Smooth muscle cell (in vitro differentiated cells): Measurements from ENCODE around the gene NCOA7. TPM values are rescaled to one million over a fixed set of nuclear protein-coding genes. Genes with fewer than 3 reads are reported as not detected.

Experiments used
- DNase-seq: peaks from one replicate; lab custom pipeline; 2025; ENCODE audit not compliant: unreplicated experiment; lab: John Stamatoyannopoulos, UW
- H2AFZ ChIP-seq: fragments of 200-600 bp; sonication (generic); 2 replicates; pipeline ENCODE4 v1.6.0; 2016; ENCODE audit warnings: antibody characterized with exemption, low read depth, mild to moderate bottlenecking
- H3F3A ChIP-seq: fragments of 200-600 bp; sonication (generic); 2 replicates; pipeline ENCODE4 v1.6.0; 2017; ENCODE audit warnings: antibody characterized with exemption, low read depth
- H3K27ac ChIP-seq: fragments of 200-600 bp; sonication (generic); 2 replicates; pipeline ENCODE4 v1.5.1; 2016; ENCODE audit warnings: low read depth, mild to moderate bottlenecking
- H3K27me3 ChIP-seq: fragments of 200-600 bp; sonication (generic); 2 replicates; pipeline ENCODE4 v1.6.1; 2016; ENCODE audit warnings: low read depth, mild to moderate bottlenecking
- H3K36me3 ChIP-seq: fragments of 200-600 bp; sonication (generic); 2 replicates; pipeline ENCODE4 v1.5.1; 2016; ENCODE audit warnings: low read depth
- H3K4me1 ChIP-seq: fragments of 200-600 bp; sonication (generic); 2 replicates; pipeline ENCODE4 v1.5.1; 2016; ENCODE audit warnings: low read depth
- H3K4me2 ChIP-seq: fragments of 200-600 bp; sonication (generic); 2 replicates; pipeline ENCODE4 v1.6.0; 2016; ENCODE audit warnings: mild to moderate bottlenecking
- H3K4me3 ChIP-seq: fragments of 200-600 bp; sonication (generic); 2 replicates; pipeline ENCODE4 v1.5.1; 2016; ENCODE audit warnings: mild to moderate bottlenecking
- H3K79me2 ChIP-seq: fragments of 200-600 bp; sonication (generic); 2 replicates; pipeline ENCODE4 v1.6.0; 2016; ENCODE audit warnings: low read depth, mild to moderate bottlenecking
- H3K9ac ChIP-seq: fragments of 200-600 bp; sonication (generic); 2 replicates; pipeline ENCODE4 v1.6.0; 2016; ENCODE audit warnings: low read depth
- H3K9me3 ChIP-seq: fragments of 200-600 bp; sonication (generic); replicated peaks from 2 replicates; pipeline ENCODE4 v1.5.1; 2016; ENCODE audit warnings: low read depth
- H4K20me1 ChIP-seq: fragments of 200-600 bp; sonication (generic); 2 replicates; pipeline ENCODE4 v1.6.0; 2016; ENCODE audit warnings: low read depth
- CTCF ChIP-seq: fragments of 200-600 bp; sonication (generic); IDR thresholded peaks from 2 replicates; pipeline ENCODE4 v1.5.1; 2017; ENCODE audit warnings: borderline replicate concordance, mild to moderate bottlenecking, antibody characterized with exemption; ENCODE audit not compliant: insufficient read depth, poor library complexity, severe bottlenecking
- WGBS: methylation state at CpG from one replicate; pipeline ENCODE4 v1.1.7; 2016; ENCODE audit warnings: low lambda C conversion rate; 5-methylcytosine and 5-hydroxymethylcytosine counted together
- polyA plus RNA-seq: library from polyadenylated mRNA; unstranded; fragments of >200 nt; fragmentation: Nextera tagmentation; extraction: Ambion mirVana; gene quantifications from 2 replicates; pipeline ENCODE4 v1.2.1, GENCODE V29; 2016
- total RNA-seq: library from RNA; depleted of rRNA; stranded (reverse); fragments of >200 nt; gene quantifications from 2 replicates; pipeline ENCODE4 v1.2.3, GENCODE V29; 2014

NCOA7 gene
- total and polyA plus RNA-seq, 2 experiments from 2014 or later, result 38.1 to 44.0 TPM

- Histone ChIP-seq H3K79me2 (peaks cover 55% of the 10 kb centered on the region), H2AFZ (no peak overlapping the region), H3K4me3 (no peak overlapping the region), H3K4me2 (no peak overlapping the region), H3K36me3 (no peaks in the 10 kb centered on the region), H4K20me1 (no peaks in the 10 kb centered on the region), H3F3A (no peaks in the 10 kb centered on the region), H3K27me3 (no peaks in the 10 kb centered on the region), H3K4me1 (no peaks in the 10 kb centered on the region), H3K9me3 (no peaks in the 10 kb centered on the region), H3K9ac (no peak overlapping the region), H3K27ac (peak overlapping the region; percentile 8)
- no peak for DNase-seq
- WGBS, result 92% methylated on average over 3 of the region's 3 CpGs
- no peak for TF ChIP-seq CTCF
These were observed 6.5 kb downstream of the NCOA7 start for GRCh38 chr6:125797120-125797885.

GRCh38 chr6:125797886-125798444, 7.2 kb downstream of the NCOA7 start:
- no peak overlapping the region for H2AFZ ChIP-seq
- no peaks in the 10 kb centered on the region for H4K20me1 ChIP-seq
- no peaks in the 10 kb centered on the region for H3K27me3 ChIP-seq
- no peaks in the 10 kb centered on the region for H3F3A ChIP-seq
- H3K4me1 ChIP-seq, result no peaks in the 10 kb centered on the region
- 58% methylated on average over 3 of the region's 3 CpGs for WGBS
- peaks cover 51% of the 10 kb centered on the region for H3K79me2 ChIP-seq
- no peaks in the 10 kb centered on the region for H3K9me3 ChIP-seq
- H3K4me2 ChIP-seq, result peak overlapping the region; percentile 15
- no peak overlapping the region for H3K4me3 ChIP-seq
- H3K36me3 ChIP-seq, result no peaks in the 10 kb centered on the region
- no peak for TF ChIP-seq CTCF
- DNase-seq, result no peak
- peak overlapping the region; percentile 8 for H3K27ac ChIP-seq
- H3K9ac ChIP-seq, result no peak overlapping the region

- Histone ChIP-seq H3F3A (no peaks in the 10 kb centered on the region), H3K9me3 (no peaks in the 10 kb centered on the region), H3K79me2 (peaks cover 42% of the 10 kb centered on the region), H4K20me1 (no peaks in the 10 kb centered on the region), H2AFZ (no peak overlapping the region), H3K27ac (peak overlapping the region; percentile 8), H3K4me3 (no peak overlapping the region), H3K36me3 (no peaks in the 10 kb centered on the region), H3K4me2 (peak overlapping the region; percentile 15), H3K27me3 (no peaks in the 10 kb centered on the region), H3K4me1 (no peaks in the 10 kb centered on the region), H3K9ac (no peak overlapping the region)
- TF ChIP-seq CTCF, result no peak
- 80% methylated on average over 5 of the region's 5 CpGs for WGBS
- DNase-seq, result no peak
These were observed 8.2 kb downstream of the NCOA7 start for GRCh38 chr6:125798734-125799508.
